Dedifferentiated amniotic fluid mesenchymal stem cell (primary cell): ENCODE data around the gene MAPT.
"Not testable (repeated sequence)": the region's sequence is repeated elsewhere in the genome, so short reads cannot be mapped to it uniquely, and the experiment has no call there.

Experiments
- DNase-seq: peaks from one replicate; pipeline ENCODE4 v3.0.0-alpha.2; 2016; ENCODE audit errors: extremely low spot score

The MAPT gene

GRCh38 chr17:45862127-45862526, 32.2 kb upstream of the MAPT start:
- not testable (repeated sequence) for DNase-seq

- no peak for DNase-seq
These were observed 30.3 kb upstream of the MAPT start for GRCh38 chr17:45863857-45864654.

GRCh38 chr17:45867171-45867570, 27.2 kb upstream of the MAPT start:
- no peak for DNase-seq

GRCh38 chr17:45867702-45868101, 26.7 kb upstream of the MAPT start:
- DNase-seq = no peak

GRCh38 chr17:45868276-45868675, 26.1 kb upstream of the MAPT start:
- DNase-seq = no peak

GRCh38 chr17:45869676-45870341, 24.5 kb upstream of the MAPT start:
- DNase-seq = no peak

- DNase-seq = no peak
These were observed 23.9 kb upstream of the MAPT start for GRCh38 chr17:45870342-45870974.

GRCh38 chr17:45871718-45872117, 22.6 kb upstream of the MAPT start:
- no peak for DNase-seq

- DNase-seq = no peak
These were observed 20.6 kb upstream of the MAPT start for GRCh38 chr17:45873728-45874127.

GRCh38 chr17:45874151-45874550, 20.2 kb upstream of the MAPT start:
- DNase-seq = no peak

GRCh38 chr17:45876539-45876938, 17.8 kb upstream of the MAPT start:
- DNase-seq = no peak

- no peak for DNase-seq
These were observed 16.9 kb upstream of the MAPT start for GRCh38 chr17:45877467-45877866.

GRCh38 chr17:45883063-45883462, 11.3 kb upstream of the MAPT start:
- no peak for DNase-seq

- no peak for DNase-seq
These were observed 7.5 kb upstream of the MAPT start for GRCh38 chr17:45886852-45887251.

GRCh38 chr17:45888392-45888791, 6.0 kb upstream of the MAPT start:
- DNase-seq = no peak

- DNase-seq = no peak
These were observed 4.8 kb upstream of the MAPT start for GRCh38 chr17:45889579-45889978.

- DNase-seq = no peak
These were observed 681 bp upstream of the MAPT start for GRCh38 chr17:45893725-45894021.

- DNase-seq = no peak
These were observed 1.1 kb downstream of the MAPT start for GRCh38 chr17:45895304-45895968.

GRCh38 chr17:45895969-45896785, 1.8 kb downstream of the MAPT start:
- DNase-seq = no peak

GRCh38 chr17:45896803-45897693, 2.7 kb downstream of the MAPT start:
- no peak for DNase-seq

GRCh38 chr17:45900136-45900535, 5.8 kb downstream of the MAPT start:
- DNase-seq = no peak
